ENCODE measurements around the gene DUOX1. TPM values are rescaled to one million over a fixed set of nuclear protein-coding genes. Genes with fewer than 3 reads are reported as not detected.

The DUOX1 gene
- total and polyA plus RNA-seq, 2 experiments from 2014 or later, result 0.32 to 1.8 TPM

DNA sequence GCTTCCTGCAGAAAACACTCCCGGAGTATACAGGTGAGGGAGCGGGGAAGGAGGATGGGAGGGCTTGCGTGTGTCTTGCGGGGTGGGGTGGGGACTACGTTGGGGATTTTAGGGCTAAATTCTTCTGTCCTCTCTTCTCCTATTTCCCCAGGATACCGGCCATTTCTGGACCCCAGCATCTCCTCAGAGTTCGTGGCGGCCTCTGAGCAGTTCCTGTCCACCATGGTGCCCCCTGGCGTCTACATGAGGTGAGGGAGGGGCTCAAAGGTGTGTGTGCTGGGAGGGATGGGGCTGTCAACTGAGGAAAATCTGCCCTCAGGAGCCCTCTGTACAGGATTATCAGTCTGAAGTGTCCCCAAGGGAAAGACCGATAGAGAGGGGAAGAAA, 6.6 kb downstream of the DUOX1 start:
- Histone ChIP-seq H3K9me2 (ENCODE audit: insufficient read depth) (no peaks in the 10 kb centered on the region), H3K4me2 (ENCODE audit: unreplicated experiment) (no peak overlapping the region), H3K27me3 (replicated peaks; ENCODE audit: insufficient read depth) (no peaks in the 10 kb centered on the region), H3K4me3 (no peak overlapping the region), H3K27ac (no peak overlapping the region), H3K9me3 (ENCODE audit: low read depth) (no peaks in the 10 kb centered on the region), H3K79me2 (ENCODE audit: insufficient read depth) (no peaks in the 10 kb centered on the region), H3K9ac (no peak overlapping the region), H3K36me3 (ENCODE audit: low read depth) (no peaks in the 10 kb centered on the region), H3K4me1 (ENCODE audit: insufficient read depth) (no peaks in the 10 kb centered on the region), H2AFZ (no peak overlapping the region), H3F3A (ENCODE audit: insufficient read depth) (no peaks in the 10 kb centered on the region), H4K20me1 (ENCODE audit: insufficient read depth) (no peaks in the 10 kb centered on the region)
- in situ Hi-C loops (cut with MboI), result no loop called here
- TF ChIP-seq EZH2phosphoT487 (IDR thresholded peaks at IDR 0.05; ENCODE audit: insufficient read depth, low read depth) (no peak), EZH2 (IDR thresholded peaks at IDR 0.05; ENCODE audit: insufficient read depth, poor library complexity, severe bottlenecking) (no peak)
- no peak for DNase-seq
- 74 to 79% methylated on average over 7 to 10 of the region's 10 CpGs for WGBS, 2 experiments (ENCODE audit: low coverage in 1 of 2, low lambda C conversion rate in 2 of 2, missing lambda C conversion rate in 2 of 2)

DNA sequence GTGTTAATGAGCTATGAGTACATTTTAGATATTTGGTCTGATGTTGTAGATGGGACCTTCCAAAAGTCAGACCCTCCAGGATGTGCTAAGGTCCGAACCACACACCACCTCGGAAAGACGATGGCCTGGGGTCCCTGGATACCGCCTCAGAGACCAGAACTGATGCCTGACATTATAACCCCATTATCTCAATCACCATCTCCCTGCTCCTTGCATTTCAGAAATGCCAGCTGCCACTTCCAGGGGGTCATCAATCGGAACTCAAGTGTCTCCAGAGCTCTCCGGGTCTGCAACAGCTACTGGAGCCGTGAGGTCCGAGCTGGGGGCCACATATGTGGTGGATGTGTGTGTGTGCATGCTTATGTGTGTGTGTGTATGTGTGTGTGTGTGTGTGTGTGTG, 7.9 kb downstream of the DUOX1 start:
- Histone ChIP-seq H3K4me2 (ENCODE audit: unreplicated experiment) (no peak overlapping the region), H3F3A (ENCODE audit: insufficient read depth) (no peaks in the 10 kb centered on the region), H3K4me3 (no peak overlapping the region), H3K27ac (no peak overlapping the region), H3K4me1 (ENCODE audit: insufficient read depth) (no peaks in the 10 kb centered on the region), H3K27me3 (replicated peaks; ENCODE audit: insufficient read depth) (no peaks in the 10 kb centered on the region), H3K9me3 (ENCODE audit: low read depth) (no peaks in the 10 kb centered on the region), H3K9me2 (ENCODE audit: insufficient read depth) (no peaks in the 10 kb centered on the region), H3K9ac (no peak overlapping the region), H4K20me1 (ENCODE audit: insufficient read depth) (no peaks in the 10 kb centered on the region), H3K79me2 (ENCODE audit: insufficient read depth) (no peaks in the 10 kb centered on the region), H2AFZ (no peak overlapping the region), H3K36me3 (ENCODE audit: low read depth) (no peaks in the 10 kb centered on the region)
- TF ChIP-seq EZH2 (IDR thresholded peaks at IDR 0.05; ENCODE audit: insufficient read depth, poor library complexity, severe bottlenecking) (no peak), EZH2phosphoT487 (IDR thresholded peaks at IDR 0.05; ENCODE audit: insufficient read depth, low read depth) (no peak)
- no peak for DNase-seq
- 62 to 63% methylated on average over 8 of the region's 8 CpGs for WGBS, 2 experiments (ENCODE audit: low coverage in 1 of 2, low lambda C conversion rate in 2 of 2, missing lambda C conversion rate in 2 of 2)
- in situ Hi-C loops (cut with MboI), result no loop called here

DNA sequence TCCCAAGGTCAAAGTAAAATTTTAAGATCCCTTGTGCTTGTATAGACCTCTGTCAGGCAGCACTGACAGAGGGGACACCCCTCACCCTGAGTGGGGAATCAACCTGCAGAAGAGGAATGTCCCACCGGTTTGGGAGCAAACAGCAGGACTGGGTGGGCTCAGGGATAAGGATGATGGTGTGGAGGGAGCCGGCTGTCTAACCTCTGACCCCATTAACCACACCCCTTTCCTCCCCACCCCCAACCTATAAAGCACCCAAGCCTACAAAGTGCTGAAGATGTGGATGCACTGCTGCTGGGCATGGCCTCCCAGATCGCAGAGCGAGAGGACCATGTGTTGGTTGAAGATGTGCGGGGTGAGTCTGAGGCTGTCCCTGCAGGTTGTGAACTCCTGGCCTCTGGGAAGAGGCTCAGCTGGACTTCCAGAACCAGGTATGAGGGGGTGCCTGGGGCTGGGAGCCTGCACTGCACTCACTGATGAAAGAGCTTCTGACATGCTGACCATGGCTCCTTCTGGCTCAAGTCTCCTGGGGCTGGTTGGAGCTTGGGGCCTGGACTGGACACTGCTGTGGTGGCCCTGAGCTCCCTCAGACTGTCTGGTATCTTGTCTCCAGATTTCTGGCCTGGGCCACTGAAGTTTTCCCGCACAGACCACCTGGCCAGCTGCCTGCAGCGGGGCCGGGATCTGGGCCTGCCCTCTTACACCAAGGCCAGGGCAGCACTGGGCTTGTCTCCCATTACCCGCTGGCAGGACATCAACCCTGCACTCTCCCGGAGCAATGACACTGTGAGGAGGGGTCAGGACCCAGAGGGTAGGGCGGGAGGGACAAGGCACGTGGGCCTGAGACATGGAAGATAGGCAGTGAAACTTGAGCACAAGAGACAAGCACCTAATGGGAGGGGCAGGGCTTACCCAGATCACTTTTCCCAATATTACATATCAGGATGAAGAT, 9.3 kb downstream of the DUOX1 start:
- Histone ChIP-seq H3K4me1 (ENCODE audit: insufficient read depth) (no peaks in the 10 kb centered on the region), H2AFZ (no peak overlapping the region), H4K20me1 (ENCODE audit: insufficient read depth) (no peaks in the 10 kb centered on the region), H3K27ac (no peak overlapping the region), H3K9me3 (ENCODE audit: low read depth) (no peaks in the 10 kb centered on the region), H3K27me3 (replicated peaks; ENCODE audit: insufficient read depth) (no peaks in the 10 kb centered on the region), H3K4me3 (no peak overlapping the region), H3F3A (ENCODE audit: insufficient read depth) (no peaks in the 10 kb centered on the region), H3K36me3 (ENCODE audit: low read depth) (no peaks in the 10 kb centered on the region), H3K79me2 (ENCODE audit: insufficient read depth) (no peaks in the 10 kb centered on the region), H3K4me2 (ENCODE audit: unreplicated experiment) (no peak overlapping the region), H3K9me2 (ENCODE audit: insufficient read depth) (no peaks in the 10 kb centered on the region), H3K9ac (no peak overlapping the region)
- DNase-seq, result no peak
- TF ChIP-seq EZH2 (IDR thresholded peaks at IDR 0.05; ENCODE audit: insufficient read depth, poor library complexity, severe bottlenecking) (no peak), EZH2phosphoT487 (IDR thresholded peaks at IDR 0.05; ENCODE audit: insufficient read depth, low read depth) (no peak)
- in situ Hi-C loops (cut with MboI), result no loop called here
- WGBS, 2 experiments (ENCODE audit: low coverage in 1 of 2, low lambda C conversion rate in 2 of 2, missing lambda C conversion rate in 2 of 2), result 76 to 80% methylated on average over 11 to 12 of the region's 12 CpGs

DNA sequence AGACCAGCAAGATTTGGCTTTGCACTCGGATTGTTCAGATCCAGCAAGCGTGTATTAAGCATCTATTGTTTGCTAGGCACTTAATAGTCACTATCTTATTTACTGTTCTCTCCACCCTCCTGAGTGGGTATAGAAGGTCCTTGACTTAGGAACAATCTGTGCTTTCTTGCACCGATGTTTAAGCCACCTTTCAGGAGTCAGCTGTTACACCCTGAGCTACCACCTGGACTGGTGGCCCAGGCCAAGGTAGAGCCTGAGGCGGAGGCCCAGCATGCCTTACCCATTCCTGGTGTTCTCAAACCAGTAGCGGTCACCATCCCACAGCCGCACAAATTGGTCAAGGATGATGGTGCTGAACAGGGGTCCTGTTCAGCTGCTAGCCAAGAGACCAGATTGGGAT, 10.0 kb downstream of the DUOX1 start:
- TF ChIP-seq EZH2 (IDR thresholded peaks at IDR 0.05; ENCODE audit: insufficient read depth, poor library complexity, severe bottlenecking), result no peak
- no peak for TF ChIP-seq EZH2phosphoT487 (IDR thresholded peaks at IDR 0.05; ENCODE audit: insufficient read depth, low read depth)
- Histone ChIP-seq H2AFZ (no peak overlapping the region), H3F3A (ENCODE audit: insufficient read depth) (no peaks in the 10 kb centered on the region), H3K27me3 (replicated peaks; ENCODE audit: insufficient read depth) (no peaks in the 10 kb centered on the region), H4K20me1 (ENCODE audit: insufficient read depth) (no peaks in the 10 kb centered on the region), H3K4me1 (ENCODE audit: insufficient read depth) (no peaks in the 10 kb centered on the region), H3K27ac (no peak overlapping the region), H3K4me2 (ENCODE audit: unreplicated experiment) (no peak overlapping the region), H3K9me2 (ENCODE audit: insufficient read depth) (no peaks in the 10 kb centered on the region), H3K9me3 (ENCODE audit: low read depth) (no peaks in the 10 kb centered on the region), H3K36me3 (ENCODE audit: low read depth) (no peaks in the 10 kb centered on the region), H3K9ac (no peak overlapping the region), H3K79me2 (ENCODE audit: insufficient read depth) (no peaks in the 10 kb centered on the region), H3K4me3 (no peak overlapping the region)
- DNase-seq, result no peak
- 90 to 94% methylated on average over 6 of the region's 6 CpGs for WGBS, 2 experiments (ENCODE audit: low coverage in 1 of 2, low lambda C conversion rate in 2 of 2, missing lambda C conversion rate in 2 of 2)
- in situ Hi-C loops (cut with MboI), result no loop called here

All from GM23248 (cell line).